SIG-M5 treated with dmso at 0.1 percent for 504 hours (cell line): Measurements from ENCODE around the gene GMDS.
"Not testable (repeated sequence)": the region's sequence is repeated elsewhere in the genome, so short reads cannot be mapped to it uniquely, and the experiment has no call there.

Source experiments
- DNase-seq: peaks from one replicate; lab custom pipeline; 2025; ENCODE audit not compliant: unreplicated experiment; lab: John Stamatoyannopoulos, UW

Gene GMDS

DNA sequence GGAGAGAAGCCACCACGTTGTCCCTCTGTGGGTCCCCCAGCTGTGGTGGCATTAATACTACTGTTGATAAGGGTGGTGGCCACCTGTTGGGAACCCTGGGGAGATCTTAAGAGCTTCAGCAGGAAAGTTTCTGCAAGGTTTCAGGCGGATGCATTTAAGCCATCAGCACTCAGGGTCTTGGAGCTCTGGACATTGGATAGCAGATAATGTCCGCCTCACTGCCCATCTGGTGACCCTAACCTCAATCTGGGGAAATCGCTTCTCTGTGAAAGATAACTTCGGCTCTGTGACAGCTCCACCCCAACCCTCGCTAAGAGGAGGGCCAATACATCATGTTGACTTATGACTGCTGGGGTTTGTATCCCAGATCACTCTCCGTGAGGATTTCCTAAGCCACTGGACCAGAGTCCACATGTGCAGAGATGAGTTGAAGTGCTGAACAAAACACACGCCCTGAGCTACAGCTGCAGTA, 542.8 kb downstream of the GMDS start:
- no peak for DNase-seq

DNA sequence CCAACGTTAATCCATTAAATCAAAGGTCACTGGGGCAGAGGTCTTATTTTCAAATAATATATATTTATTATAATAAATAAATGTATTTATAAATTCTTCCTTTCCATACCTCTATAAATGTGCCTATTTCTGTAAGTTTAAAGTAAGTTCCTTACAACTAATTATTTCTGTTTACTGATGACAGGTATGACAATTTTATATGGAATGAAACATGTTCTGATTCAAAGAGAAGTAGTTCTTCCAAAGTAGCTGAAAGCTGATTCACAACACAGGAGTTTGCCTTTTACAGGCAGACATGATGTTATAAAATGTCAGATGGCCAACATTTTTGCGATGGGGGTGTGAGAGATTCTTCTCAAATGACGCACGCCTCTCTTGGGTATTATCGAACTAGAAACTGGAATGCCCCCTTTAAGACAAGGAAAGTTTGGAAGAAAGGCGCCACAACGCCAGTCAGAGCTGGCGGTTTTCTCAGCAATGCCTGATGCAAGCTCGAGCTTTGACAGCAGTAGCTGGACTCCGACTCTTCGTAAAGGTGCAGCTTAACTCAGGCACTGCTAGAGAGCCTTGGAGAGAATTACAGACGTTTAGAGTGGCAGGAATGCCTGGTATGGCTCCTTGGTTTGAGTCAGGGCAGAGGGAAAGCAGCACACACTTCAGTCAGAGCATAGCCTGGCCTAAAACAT, 543.6 kb downstream of the GMDS start:
- DNase-seq: no peak

DNA sequence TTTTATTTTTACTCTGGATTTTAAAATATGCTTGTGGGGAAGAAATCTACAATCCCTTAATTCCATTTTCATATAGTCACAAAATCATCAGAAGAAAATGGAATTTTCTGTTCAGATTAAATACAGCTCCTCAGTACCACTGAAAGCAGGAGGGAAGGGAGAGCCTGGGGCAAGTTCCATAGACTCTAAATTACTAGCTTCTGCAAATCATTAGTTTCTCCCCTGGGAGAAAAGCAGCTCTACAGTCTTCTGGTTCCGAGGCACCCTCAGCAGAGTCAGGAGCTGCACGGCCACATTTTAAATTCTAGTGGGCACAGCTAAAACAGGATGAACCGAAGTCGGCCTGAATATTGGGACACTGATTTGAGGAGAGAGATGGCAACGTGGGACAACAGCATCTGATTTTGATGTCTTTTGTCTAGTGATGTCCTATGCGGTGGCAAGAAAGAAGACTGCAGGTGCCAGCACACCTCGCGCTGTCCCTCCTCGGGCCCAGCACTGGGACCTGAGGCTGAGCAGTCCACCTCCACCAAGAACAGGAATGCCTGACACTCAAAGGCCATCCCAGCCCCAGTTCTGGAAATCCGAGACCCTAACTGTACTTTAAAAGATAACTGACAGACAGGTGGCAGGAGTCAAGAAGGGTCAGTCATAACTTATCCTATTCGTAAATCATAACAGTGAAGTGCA, 545.0 kb downstream of the GMDS start:
- no peak for DNase-seq

DNA sequence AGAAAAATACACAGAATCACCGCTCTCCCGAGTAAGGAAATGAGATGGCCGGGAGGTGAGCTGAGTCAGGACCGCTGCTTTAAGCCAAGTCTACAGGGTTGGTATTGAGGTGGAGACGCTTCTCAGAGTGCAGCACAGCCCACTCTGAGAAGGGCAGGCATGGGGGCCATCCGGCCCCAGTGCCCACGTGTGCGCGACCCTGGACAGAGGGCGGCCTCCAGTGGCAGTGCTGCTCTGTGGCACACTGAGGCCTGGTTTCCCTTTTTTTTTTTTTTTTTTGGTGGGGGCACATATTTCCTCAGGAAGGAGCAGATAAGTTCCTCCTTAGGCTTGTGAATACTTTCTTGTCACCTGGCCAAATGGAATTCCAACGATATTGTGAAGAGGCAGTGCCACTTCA, 546.9 kb downstream of the GMDS start:
- no peak for DNase-seq

DNA sequence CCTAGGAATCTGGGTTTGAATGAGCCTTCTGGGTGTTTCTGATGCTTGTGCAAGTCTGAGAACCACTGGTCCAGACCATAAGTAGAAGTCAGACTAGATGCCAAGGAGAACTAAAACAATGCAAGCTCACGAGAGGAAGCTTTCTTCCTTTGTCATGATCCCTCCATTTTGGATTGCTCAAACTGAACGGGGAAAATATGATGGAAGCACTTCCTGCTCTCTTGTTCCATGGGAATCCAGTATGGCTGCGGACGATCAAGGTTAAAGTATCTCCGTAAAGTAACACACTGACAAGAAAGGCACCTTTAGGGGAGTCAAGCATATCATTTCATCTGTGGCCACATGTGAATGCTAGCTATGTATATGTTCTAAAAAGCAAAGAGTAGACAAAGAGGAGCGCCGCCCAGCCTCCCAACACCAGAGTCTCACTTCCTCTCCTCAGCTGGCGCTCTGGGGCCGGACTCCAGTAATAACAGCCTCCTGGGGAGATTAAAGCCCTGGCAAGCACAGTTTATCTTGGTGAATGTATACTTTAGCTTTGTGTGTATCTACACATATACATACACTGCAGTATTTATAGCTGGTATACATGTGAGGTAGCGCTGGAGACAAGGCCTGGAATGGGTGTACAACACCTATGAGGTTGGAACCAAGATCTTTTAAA, 547.6 kb downstream of the GMDS start:
- DNase-seq: no peak

DNA sequence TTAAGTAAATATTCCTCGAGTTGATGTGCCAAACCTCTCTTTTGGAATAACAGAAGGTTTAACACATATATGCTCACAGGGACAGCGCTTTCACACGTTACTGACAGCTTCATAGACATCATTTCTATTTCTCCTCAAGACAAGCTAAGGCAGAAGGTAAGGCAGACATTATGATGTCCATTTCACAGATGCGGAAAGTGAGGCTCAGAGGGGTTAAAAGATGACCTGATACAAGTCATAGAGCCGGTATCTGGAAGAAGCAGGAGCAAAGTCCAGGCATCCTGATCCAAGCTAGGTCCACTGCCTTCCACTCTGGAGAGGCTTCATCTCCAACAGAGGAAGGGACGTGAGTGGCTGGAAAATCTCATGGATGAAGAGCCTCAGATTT, 548.9 kb downstream of the GMDS start:
- no peak for DNase-seq

DNA sequence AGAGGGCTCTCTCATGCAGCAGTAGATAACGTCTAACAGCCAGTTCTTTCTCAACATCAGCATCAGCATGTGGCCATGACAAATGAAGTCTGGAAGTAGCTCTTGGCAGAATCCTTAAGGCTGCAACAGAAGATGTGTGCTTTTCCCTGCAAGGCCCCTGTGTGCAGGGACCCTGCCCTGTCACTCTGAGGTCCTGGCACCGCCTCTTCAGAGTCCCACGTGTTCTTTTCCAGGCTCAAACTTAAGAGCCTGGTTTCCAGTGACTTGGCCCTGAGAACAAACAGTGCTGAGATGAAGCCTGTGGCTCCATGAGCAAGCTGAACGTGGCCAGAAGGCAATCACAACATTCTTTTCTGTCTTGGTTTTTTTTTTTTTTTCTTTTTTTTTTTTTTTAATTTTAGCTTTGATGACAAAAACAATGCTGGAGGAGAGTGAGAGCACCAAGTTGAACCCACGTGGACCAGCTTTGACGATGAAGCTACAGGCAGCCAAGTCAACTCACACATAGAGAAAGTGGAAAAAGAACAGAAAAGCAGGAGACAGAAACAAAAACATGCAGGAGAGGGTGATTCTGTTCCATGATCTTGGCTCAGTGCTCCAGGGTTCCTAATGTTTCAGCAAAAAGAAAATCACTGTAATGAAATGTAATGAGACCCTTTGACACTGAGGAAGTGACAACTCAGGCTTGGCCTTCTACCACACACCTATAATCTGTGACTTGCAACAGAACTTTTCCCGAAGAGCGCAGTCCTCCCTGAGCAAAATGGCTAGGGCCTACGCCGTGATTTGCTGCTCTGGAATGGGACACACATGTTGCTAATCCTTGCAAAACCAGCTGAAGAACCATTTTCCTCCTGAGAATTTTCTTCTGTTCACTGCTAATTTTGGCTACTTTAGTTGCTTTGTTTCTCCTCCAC, 549.6 kb downstream of the GMDS start:
- DNase-seq: no peak

DNA sequence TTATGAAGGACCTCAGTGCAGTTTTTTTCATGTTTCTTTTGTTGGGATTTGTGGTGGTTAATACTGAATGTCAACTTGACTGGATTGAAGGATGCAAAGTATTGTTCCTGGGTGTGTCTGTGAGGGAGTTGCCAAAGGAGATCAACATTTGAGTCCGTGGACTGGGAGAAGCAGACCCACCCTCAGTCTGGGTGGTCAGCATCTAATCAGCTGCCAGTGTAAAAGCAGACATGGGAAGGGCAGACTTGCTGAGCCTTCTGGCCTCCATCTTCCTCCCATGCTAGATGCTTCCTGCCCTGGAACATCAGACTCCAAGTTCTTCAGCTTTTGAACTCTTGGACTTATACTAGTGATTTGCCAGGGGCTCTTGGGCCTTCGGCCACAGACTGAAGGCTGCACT, 553.6 kb downstream of the GMDS start:
- not testable (repeated sequence) for DNase-seq

DNA sequence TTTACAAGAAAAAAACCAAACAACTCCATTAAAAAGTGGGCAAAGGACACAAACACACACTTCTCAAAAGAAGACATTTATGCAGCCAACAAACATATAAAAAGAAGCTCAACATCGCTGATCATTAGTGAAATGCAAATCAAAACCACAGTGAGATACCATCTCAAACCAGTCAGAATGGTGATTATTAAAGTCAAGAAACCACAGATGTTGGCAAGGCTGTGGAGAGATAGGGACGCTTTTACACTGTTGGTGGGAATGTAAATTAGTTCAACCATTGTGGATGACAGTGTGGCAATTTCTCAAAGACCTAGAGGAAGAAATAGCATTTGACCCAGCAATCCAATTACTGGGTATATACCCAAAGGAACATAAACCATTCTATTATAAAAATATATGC, 554.7 kb downstream of the GMDS start:
- not testable (repeated sequence) for DNase-seq

DNA sequence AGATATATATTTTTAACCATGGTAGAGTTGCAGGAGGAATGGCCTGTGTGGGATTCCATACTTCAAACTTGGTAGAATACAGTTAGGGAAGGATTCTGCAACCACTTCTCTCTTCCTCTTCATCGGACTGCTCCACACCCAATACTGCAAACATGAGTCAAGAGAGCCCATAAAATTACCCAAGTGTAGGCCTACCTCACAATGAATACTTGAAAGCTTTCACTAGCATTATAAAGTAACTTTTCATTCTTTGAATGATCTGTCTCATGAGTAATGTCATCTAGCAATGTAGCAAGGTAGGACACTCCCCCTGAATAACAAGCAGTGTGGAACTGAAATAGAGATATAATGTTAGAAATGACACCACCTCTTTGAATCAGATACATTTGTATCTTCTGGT, 556.3 kb downstream of the GMDS start:
- DNase-seq: peak; percentile 10

DNA sequence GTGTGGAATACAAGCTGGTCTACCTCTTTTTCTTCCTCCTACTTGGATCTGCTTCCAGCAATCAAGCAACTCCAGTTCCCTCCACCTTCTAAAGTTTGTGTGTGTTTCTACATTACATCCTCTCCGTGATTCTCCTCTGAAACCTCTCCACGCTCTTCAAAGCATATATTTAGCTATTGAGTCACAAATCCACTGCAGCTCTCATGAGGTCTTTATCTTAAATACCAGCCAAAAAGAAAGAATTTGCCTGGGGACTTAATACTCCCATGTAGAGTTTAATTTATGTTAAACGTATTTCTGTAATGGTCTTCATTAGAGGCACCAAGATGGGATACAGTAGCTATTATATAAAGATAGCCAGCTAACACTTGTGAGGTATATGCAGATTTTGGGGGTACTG, 557.0 kb downstream of the GMDS start:
- no peak for DNase-seq

DNA sequence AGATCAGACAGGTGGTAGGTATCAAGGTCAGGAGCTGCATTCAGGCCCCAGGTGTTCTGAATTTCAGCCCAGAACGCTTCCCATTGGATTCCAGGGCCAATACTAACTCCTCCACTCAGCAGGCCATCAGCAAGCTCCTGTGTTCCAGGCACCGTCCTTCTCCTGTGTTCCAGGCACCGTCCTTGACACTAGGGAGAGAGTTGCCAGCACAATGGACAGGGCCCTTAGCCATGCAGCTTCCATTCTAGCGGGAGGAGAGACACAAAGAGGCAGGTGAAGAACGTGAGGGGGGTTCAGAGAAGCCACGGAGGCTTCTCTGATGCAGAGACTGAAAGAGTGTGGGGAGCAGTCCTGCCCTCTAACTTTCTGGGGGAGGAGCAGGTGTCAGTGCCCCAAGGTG, 558.0 kb downstream of the GMDS start:
- DNase-seq: no peak

DNA sequence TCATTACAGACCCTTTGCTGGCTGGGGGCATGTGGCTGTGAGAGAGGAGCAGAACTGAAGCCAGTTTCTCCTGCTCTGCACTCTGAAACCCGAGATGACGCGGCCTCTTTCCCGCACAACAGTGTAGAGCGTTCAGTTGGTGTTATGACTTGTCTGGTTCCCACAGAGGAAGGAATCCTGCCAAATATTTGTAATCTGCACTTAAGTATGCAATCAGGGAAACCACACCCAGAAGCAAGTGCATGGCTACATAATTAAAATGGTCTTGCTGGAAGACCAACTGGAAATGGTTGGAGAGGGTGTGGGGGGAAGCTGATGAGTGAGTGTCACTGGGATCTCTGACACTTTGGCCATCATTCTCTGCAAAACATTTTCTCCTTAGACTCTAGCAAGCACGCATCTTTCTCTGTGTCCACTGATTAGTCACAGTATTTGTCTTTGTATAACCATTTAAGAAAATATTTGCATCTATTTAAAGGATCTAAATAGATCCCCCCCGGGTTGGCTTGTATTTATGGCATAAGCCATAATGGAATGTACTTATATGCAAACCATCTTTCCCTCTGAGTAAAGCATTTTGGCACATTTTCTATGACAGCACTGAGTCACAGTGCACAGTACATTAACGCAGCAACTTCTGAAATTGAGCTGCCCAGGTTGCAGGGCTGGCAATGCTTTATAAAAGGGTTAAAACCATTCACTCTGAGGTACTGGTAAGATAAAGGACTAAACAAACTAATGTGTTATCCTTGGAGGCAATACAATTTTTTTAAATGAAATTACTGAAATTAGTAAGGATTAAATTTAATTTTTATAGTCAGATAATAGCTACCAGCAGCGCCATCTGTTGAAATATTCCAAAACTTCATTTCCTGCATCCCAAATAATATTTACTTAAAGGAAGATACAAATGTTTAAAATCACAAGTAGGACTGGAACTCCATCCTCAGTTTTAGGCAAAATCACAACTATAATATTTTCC, 559.0 kb downstream of the GMDS start:
- no peak for DNase-seq

DNA sequence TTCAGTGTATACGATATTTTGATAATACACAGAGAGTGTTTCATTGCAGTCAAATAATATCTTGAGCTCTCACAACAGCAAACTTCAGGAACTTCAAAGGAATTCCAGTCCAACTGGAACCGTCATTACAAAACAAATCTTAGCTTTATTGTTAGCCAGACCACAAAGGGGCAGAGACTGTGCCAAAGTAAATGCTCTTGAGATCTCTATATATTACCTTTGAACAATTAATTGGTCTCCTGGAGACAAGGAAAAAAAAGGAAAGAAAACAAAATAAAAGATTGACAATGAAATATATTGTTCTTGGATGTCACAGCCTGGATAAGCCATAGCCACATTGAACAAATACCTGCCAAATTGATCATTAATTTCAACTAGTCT, 565.7 kb downstream of the GMDS start:
- no peak for DNase-seq

DNA sequence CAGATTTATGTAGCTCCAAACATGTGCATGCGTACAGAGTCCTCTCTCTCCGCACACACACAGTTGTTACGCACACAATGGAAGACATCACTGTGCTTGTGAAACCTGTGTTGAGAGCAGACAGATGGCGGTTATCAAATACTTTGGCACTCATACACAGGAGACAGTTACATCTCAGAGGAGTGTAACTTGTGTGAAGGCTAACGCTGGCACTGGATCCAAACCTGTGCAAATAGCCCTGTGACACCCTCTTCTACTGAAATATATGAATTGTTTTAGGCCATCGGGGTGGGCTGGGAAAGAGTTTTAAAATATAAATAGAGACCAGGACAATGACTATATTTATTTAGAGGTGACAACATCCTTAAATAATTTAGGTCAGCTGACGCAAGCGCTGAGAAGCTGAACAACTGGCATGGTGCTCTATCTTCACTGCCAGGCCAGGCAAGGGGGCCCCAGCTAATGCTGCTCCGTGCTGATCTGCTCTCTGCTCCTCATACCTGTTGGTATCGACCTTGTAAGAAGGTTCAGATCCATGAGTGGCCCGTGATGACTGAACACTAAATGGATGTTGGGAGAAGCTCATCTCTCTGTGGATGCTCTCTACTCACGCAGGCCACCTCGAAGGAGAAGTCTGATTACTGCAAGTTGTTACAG, 566.2 kb downstream of the GMDS start:
- no peak for DNase-seq

DNA sequence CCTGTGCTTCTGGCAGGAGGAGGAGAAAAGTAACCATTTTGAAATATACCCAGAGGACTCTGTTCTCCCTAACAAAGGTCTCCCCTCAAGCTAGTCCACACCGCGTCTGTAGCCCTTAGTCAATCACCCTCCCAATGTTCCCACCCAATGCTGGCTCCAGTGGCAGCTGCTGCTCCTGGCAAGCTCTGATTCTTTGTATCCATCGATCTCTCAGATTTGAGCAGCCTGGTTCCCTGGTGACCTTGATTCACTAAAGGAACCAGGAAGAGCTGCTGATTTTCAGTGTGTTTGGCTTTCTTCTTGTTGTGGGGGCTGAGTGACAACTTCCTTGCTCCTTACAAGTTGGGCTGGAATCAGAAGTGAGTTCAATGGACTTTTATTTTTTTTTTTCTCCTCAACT, 567.2 kb downstream of the GMDS start:
- DNase-seq: no peak

DNA sequence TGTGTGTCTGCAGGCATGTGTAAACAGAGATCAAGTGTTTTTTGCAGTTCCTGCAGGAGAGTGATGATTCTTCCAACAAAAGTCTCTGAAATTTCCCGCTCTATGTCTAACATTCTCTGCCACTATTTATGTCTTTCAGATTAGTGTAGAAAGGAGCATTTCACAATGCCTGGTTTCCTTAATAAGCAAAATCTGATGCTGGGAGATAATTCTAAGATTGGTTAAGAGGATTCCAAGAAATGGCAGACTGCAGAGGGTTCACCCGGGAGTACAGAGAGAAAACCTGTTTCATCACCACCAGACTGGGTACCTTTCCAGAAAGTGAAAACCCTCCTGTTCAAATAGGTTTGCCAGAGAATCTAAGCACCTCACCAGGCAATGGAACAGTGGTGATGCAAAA, 573.0 kb downstream of the GMDS start:
- DNase-seq: no peak

DNA sequence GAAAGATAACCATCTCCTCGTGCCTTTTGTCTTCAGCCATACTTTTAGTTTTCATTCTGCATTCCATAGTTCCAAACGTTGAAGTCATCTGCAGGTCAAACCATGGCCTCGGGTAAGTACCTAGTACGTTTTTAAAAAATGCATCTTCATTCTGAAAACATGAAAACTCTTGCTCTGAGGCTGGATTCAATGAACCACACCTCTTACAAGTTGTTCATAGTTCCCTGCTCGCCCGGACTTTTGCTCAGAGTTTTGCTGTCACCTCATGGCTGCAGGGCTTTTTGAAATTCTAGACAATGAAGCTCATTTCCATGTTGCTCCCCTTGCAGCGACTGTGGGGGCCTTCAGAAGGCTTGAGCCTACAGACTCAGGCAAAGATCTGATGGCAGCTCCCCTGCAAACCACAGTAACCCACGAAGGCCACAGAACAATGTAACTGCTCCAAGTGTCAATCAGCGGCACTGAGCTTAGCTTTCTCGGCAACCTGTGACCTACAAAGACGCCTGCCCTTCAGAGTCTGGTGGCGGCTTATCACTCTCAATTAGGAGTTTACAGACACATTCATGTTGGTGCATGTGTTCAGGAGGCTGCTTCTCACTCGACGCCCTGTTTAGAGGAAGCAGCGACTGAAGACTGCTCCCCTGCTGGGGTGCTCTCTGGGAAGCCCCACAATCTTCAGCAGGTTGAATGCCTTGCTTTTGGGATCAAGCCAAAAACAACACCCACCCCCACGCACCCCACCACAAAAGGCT, 574.5 kb downstream of the GMDS start:
- DNase-seq: peak; percentile 2

DNA sequence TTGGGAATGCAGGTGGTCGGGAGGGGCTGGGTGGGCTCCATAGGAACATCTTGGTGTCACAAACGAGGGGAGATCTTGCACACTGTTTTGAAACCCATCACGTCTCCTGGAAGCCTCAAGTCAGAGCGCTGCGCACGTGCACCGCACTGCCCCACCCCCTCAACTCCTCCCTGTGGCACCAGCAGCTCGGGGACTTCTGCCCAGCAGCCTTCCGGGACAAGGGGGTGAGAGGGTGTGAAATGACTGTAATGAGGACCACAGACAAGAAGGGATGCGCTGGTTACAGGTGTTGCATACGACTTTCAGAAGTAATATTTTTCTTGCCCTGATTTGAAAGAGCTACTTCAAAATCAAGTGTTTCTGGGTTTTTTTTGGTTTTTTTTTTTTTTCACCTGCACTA, 575.4 kb downstream of the GMDS start:
- DNase-seq: no peak
